HG02852 (cell line): ENCODE results near the gene LIPK.
A peak's percentile ranks its signal among the peaks of the same experiment; 100 is the strongest.
"Not testable (repeated sequence)": the region's sequence is repeated elsewhere in the genome, so short reads cannot be mapped to it uniquely, and the experiment has no call there.

ENCODE experiments used
- ATAC-seq: cut with Tn5 transposase; IDR thresholded peaks from one replicate; pipeline ENCODE4 v1.9.1; 2021; ENCODE audit warnings: mild to moderate bottlenecking, moderate library complexity; ENCODE audit not compliant: unreplicated experiment

Gene LIPK

GRCh38 chr10:88715517-88715916, 9.5 kb downstream of the LIPK start:
- no peak for ATAC-seq

- no peak for ATAC-seq
Observed at GRCh38 chr10:88721392-88721791, 15.3 kb downstream of the LIPK start.

GRCh38 chr10:88725798-88726197, 19.7 kb downstream of the LIPK start:
- ATAC-seq, result no peak

- ATAC-seq, result no peak
Observed at GRCh38 chr10:88728107-88728763, 22.2 kb downstream of the LIPK start.

- no peak for ATAC-seq
Observed at GRCh38 chr10:88730864-88731263, 24.8 kb downstream of the LIPK start.

- ATAC-seq, result no peak
Observed at GRCh38 chr10:88731296-88731695, 25.2 kb downstream of the LIPK start.

- no peak for ATAC-seq
Observed at GRCh38 chr10:88733215-88733614, 27.2 kb downstream of the LIPK start.

- no peak for ATAC-seq
Observed at GRCh38 chr10:88735661-88736060, 29.6 kb downstream of the LIPK start.

GRCh38 chr10:88741921-88742320, 35.9 kb downstream of the LIPK start:
- ATAC-seq, result not testable (repeated sequence)

- no peak for ATAC-seq
Observed at GRCh38 chr10:88742448-88742847, 36.4 kb downstream of the LIPK start.

GRCh38 chr10:88744002-88744401, 38.0 kb downstream of the LIPK start:
- no peak for ATAC-seq

GRCh38 chr10:88745633-88746032, 39.6 kb downstream of the LIPK start:
- no peak for ATAC-seq

- ATAC-seq, result no peak
Observed at GRCh38 chr10:88754287-88754686, 48.2 kb downstream of the LIPK start.

GRCh38 chr10:88755753-88756152, 49.7 kb downstream of the LIPK start:
- peak; percentile 77 for ATAC-seq

GRCh38 chr10:88756660-88757059, 50.6 kb downstream of the LIPK start:
- ATAC-seq, result no peak

GRCh38 chr10:88759366-88760101, 53.5 kb downstream of the LIPK start, which contains the start of gene LIPN:
TSS of gene LIPN (plus strand) at chr10:88760020. CDS start at chr10:88761406, 1,386 bp downstream.
- no peak for ATAC-seq

GRCh38 chr10:88762906-88763305, 56.9 kb downstream of the LIPK start:
- no peak for ATAC-seq

GRCh38 chr10:88763441-88763840, 57.4 kb downstream of the LIPK start:
- no peak for ATAC-seq

- no peak for ATAC-seq
Observed at GRCh38 chr10:88764110-88764509, 58.1 kb downstream of the LIPK start.

- no peak for ATAC-seq
Observed at GRCh38 chr10:88765816-88766215, 59.8 kb downstream of the LIPK start.

GRCh38 chr10:88769384-88769783, 63.3 kb downstream of the LIPK start:
- no peak for ATAC-seq

- ATAC-seq, result no peak
Observed at GRCh38 chr10:88781206-88781605, 75.2 kb downstream of the LIPK start.
